ENCODE measurements around the gene PHKB.

The PHKB gene

DNA sequence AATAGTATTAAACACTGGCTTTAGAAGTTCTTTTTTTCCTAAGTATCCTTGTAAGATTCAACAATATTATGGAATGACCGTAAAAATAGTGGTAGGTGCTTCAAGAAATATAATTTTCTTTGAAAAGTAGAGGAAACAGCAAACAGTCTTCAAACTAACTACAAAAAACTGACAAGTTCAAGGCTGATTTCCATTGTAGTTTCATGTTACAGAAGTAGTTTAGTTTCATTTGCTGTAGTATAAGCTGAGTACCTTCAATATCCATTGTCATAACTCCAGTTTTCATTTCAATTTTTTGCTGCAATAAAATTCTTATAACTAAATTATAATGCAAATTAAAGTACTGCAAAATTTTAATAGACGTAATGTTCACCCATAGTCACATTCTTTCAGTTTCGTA lies 19.3 kb downstream of the PHKB start:
- DNase-seq (ENCODE audit: insufficient read length, low spot score) = no peak
- FAIRE-seq = no peak
- no peak for TF ChIP-seq POLR2A (IDR thresholded peaks at IDR 0.05; ENCODE audit: low read depth, low read length)
- TF ChIP-seq SPI1 (IDR thresholded peaks at IDR 0.05; ENCODE audit: low read depth, low read length) = no peak
- no peak for TF ChIP-seq PAX5 (IDR thresholded peaks at IDR 0.05; ENCODE audit: insufficient read depth, low read length, severe bottlenecking)
- no peak for TF ChIP-seq TAF1 (IDR thresholded peaks at IDR 0.05; ENCODE audit: low read depth, low read length)
- TF ChIP-seq POU2F2 (IDR thresholded peaks at IDR 0.05; ENCODE audit: low read depth, low read length) = no peak
- TF ChIP-seq POLR2AphosphoS5 (IDR thresholded peaks at IDR 0.05; ENCODE audit: low read depth, low read length) = no peak

DNA sequence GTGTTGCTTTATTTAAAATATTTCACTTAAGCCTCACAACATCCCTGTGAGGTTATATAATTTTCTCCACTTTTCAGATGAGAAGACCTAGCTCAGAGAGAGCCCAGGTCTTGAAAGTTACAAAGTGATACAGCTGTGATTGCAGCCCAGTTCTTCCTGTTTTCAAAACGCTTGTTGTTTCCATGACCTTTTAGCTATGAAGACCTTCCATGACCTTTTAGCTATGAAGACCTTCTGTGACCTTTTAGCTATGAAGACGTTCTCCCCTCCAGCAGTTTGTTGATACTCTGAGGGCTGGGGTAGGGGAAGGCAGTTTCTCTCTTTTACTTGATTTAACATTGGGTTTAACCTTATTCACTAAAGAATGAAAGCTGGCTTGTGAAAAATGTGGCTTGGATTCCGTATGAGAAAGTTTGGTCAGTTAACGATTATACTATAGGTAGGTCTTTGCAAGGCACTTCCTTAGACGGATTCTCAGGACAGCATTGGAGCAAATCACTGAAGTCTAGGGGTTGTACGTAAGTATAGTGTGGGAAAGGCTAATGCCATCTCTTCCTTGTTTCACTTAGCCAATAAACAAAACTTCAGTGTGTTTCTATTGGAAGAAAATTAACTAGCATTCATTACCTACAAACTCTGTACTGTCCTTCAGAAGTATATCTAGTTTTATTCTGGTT lies 20.7 kb downstream of the PHKB start:
- no peak for DNase-seq (ENCODE audit: insufficient read length, low spot score)
- TF ChIP-seq POLR2A (IDR thresholded peaks at IDR 0.05; ENCODE audit: low read depth, low read length) (no peak), SPI1 (IDR thresholded peaks at IDR 0.05; ENCODE audit: low read depth, low read length) (no peak), POLR2AphosphoS5 (IDR thresholded peaks at IDR 0.05; ENCODE audit: low read depth, low read length) (no peak), TAF1 (IDR thresholded peaks at IDR 0.05; ENCODE audit: low read depth, low read length) (no peak), PAX5 (IDR thresholded peaks at IDR 0.05; ENCODE audit: insufficient read depth, low read length, severe bottlenecking) (no peak), POU2F2 (IDR thresholded peaks at IDR 0.05; ENCODE audit: low read depth, low read length) (no peak)
- no peak for FAIRE-seq

DNA sequence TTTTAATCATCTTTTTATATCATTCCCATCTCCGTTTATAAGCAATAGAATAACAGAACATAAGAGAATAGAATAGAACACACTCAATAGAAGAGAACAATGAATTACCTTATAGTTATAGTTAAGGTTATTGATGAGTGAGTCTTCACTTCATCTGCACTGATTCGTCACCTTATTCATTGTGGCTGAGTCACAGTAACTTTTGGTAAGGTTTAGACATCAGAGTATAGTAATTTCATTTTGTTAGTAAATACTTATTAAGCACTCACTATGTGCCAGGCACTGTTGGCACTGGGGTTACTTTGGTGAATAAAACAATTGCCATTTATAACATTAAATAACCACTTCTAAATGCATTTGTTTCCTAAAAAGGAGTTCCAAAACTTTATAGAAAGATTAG lies 22.5 kb downstream of the PHKB start:
- FAIRE-seq = no peak
- no peak for DNase-seq (ENCODE audit: insufficient read length, low spot score)
- TF ChIP-seq POU2F2 (IDR thresholded peaks at IDR 0.05; ENCODE audit: low read depth, low read length) = no peak
- TF ChIP-seq SPI1 (IDR thresholded peaks at IDR 0.05; ENCODE audit: low read depth, low read length) = no peak
- no peak for TF ChIP-seq POLR2A (IDR thresholded peaks at IDR 0.05; ENCODE audit: low read depth, low read length)
- TF ChIP-seq POLR2AphosphoS5 (IDR thresholded peaks at IDR 0.05; ENCODE audit: low read depth, low read length) = no peak
- no peak for TF ChIP-seq PAX5 (IDR thresholded peaks at IDR 0.05; ENCODE audit: insufficient read depth, low read length, severe bottlenecking)
- no peak for TF ChIP-seq TAF1 (IDR thresholded peaks at IDR 0.05; ENCODE audit: low read depth, low read length)

DNA sequence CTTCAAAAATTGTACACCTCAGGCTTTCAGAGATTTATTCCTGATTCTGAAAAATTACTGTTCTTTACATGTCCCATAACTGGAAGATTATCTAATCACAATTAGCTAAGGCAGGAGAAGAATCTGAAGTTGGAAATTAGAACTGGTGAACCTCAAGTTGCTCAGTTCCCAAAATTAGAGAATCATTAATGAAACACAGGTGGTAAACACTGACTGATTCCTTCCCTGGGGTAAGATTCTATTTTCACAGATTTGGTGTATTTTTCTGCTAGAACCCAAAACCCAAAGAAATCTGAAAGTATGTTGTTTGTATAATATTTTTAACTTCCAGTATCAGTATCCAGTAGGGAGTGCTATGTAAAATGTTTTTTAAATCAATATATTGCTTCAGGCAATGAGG lies 25.7 kb downstream of the PHKB start:
- no peak for FAIRE-seq
- DNase-seq (ENCODE audit: insufficient read length, low spot score) = no peak
- TF ChIP-seq SPI1 (IDR thresholded peaks at IDR 0.05; ENCODE audit: low read depth, low read length) (peak; percentile 27; the same call in 1 of the 2 replicates), POU2F2 (IDR thresholded peaks at IDR 0.05; ENCODE audit: low read depth, low read length) (no peak)

DNA sequence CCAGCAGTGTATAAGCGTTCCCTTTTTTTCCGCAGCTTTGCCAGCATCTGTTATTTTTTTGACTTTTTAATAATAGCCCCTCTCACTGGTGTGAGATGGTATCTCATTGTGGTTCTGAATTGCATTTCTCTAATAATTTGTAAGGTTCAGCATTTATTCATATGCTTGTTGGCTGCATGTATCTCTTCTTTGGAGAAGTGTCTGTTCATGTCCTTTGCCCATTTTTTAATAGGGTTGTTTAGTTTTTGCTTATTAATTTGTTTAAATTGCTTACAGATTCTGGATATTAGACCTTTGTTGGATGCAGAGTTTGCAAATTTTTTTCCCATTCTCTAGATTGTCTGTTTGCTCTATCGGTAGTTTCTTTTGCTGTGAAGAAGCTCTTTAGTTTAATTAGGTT lies 26.9 kb downstream of the PHKB start:
- TF ChIP-seq POU2F2 (IDR thresholded peaks at IDR 0.05; ENCODE audit: low read depth, low read length) (no peak), TAF1 (IDR thresholded peaks at IDR 0.05; ENCODE audit: low read depth, low read length) (no peak), PAX5 (IDR thresholded peaks at IDR 0.05; ENCODE audit: insufficient read depth, low read length, severe bottlenecking) (no peak), POLR2A (IDR thresholded peaks at IDR 0.05; ENCODE audit: low read depth, low read length) (no peak), POLR2AphosphoS5 (IDR thresholded peaks at IDR 0.05; ENCODE audit: low read depth, low read length) (no peak), SPI1 (IDR thresholded peaks at IDR 0.05; ENCODE audit: low read depth, low read length) (no peak)
- no peak for DNase-seq (ENCODE audit: insufficient read length, low spot score)
- no peak for FAIRE-seq

DNA sequence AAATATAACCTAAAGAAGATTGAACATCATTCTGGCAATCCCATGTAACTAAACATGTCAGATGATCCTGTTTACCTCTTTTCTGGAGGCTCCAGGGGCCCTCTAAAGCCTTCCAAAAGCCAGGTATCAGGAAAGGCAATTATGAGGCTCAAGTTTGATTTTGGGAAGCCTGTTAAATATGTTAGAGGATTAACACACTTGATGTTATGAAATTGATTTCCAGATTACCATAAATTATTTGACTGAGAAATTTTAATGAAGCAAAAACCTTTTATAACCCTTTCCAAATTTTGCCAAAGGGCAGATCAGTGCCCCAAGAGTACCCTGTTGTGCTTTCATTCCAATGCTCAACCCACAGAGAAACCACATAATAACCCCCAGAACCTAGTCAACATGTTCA lies 29.3 kb downstream of the PHKB start:
- FAIRE-seq = no peak

DNA sequence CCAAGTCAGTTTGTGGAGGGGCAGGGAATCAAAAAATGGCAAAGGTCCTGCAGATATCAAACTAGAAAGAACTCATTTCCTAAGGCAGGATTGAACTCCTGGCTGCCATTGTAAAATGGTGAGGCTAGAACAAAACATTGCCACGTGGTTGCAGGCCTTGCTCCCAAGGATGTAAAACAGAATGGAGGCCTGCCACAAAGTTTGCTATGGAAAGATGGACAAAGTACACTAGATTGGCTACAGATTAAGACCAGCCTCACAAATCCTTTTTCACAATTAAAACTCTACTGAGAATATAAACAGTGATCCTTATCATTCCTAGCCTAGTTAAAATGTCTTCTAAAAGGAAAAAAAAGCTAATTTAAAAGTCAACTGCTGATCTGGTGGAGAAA lies 30.9 kb downstream of the PHKB start:
- TF ChIP-seq POLR2A (IDR thresholded peaks at IDR 0.05; ENCODE audit: low read depth, low read length) (no peak), PAX5 (IDR thresholded peaks at IDR 0.05; ENCODE audit: insufficient read depth, low read length, severe bottlenecking) (no peak), POU2F2 (IDR thresholded peaks at IDR 0.05; ENCODE audit: low read depth, low read length) (no peak), TAF1 (IDR thresholded peaks at IDR 0.05; ENCODE audit: low read depth, low read length) (no peak), POLR2AphosphoS5 (IDR thresholded peaks at IDR 0.05; ENCODE audit: low read depth, low read length) (no peak), SPI1 (IDR thresholded peaks at IDR 0.05; ENCODE audit: low read depth, low read length) (no peak)
- FAIRE-seq = peak; percentile 55
- DNase-seq (ENCODE audit: insufficient read length, low spot score) = no peak

More for the DNA sequence above, 29.3 kb downstream of the PHKB start:
- no peak for TF ChIP-seq TAF1 (IDR thresholded peaks at IDR 0.05; ENCODE audit: low read depth, low read length)
- no peak for TF ChIP-seq SPI1 (IDR thresholded peaks at IDR 0.05; ENCODE audit: low read depth, low read length)
- TF ChIP-seq POLR2AphosphoS5 (IDR thresholded peaks at IDR 0.05; ENCODE audit: low read depth, low read length) = no peak
- no peak for TF ChIP-seq POLR2A (IDR thresholded peaks at IDR 0.05; ENCODE audit: low read depth, low read length)
- no peak for TF ChIP-seq PAX5 (IDR thresholded peaks at IDR 0.05; ENCODE audit: insufficient read depth, low read length, severe bottlenecking)
- no peak for TF ChIP-seq POU2F2 (IDR thresholded peaks at IDR 0.05; ENCODE audit: low read depth, low read length)
- no peak for DNase-seq (ENCODE audit: insufficient read length, low spot score)

DNA sequence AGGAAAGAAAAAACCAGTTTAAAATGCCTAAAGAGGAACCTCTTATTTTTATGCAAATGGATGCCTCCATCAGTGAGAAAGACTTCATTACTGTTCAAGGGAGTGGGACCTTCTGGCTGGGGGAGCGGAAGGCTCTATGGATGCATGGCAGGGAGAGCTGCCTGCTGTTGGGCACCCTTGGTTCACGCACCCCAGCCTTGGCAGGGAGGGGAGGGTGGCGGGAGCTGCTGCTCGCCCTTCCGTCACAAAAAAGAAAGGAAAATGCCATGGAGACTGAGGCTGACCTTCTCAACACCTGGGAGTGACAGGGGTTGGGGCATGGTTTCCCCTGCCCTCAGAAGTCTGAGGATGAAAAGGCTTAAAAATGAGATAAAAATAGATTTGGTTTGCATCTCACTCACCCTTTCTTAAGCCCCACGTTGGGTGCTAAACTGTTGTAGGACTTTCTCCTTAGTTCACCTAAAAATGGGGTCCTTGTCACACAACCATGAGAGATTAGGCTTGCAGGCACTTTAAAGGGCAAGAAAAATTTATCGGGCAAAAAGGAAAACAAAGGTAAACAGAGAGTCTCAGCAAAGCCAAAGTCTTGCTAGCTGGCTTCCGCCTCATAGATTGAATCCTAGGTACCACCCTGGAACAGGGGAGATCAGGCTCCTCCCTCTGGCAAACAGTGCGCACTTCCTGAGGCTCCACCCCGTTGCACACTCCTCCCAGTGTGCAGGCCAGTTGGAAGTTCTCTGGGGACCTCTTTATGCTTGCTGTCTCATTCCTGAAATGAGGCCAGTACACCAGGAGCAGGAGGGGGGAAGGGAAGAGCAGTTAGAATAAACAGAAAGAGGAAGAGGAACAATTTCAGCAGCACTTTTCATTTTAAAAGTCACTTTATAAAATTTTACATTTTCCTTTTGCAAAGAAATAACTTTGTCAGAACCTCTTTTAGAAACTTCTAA lies 31.6 kb downstream of the PHKB start:
- DNase-seq (ENCODE audit: insufficient read length, low spot score) (no peak), FAIRE-seq (peak; percentile 85)

More for the DNA sequence above, 31.6 kb downstream of the PHKB start:
- peak; percentile 71; the same call in 1 of the 2 replicates for TF ChIP-seq POU2F2 (IDR thresholded peaks at IDR 0.05; ENCODE audit: low read depth, low read length)
- peak; percentile 63; the same call in 1 of the 2 replicates for TF ChIP-seq TAF1 (IDR thresholded peaks at IDR 0.05; ENCODE audit: low read depth, low read length)
- peak; percentile 60; the same call in 1 of the 2 replicates for TF ChIP-seq POLR2AphosphoS5 (IDR thresholded peaks at IDR 0.05; ENCODE audit: low read depth, low read length)
- no peak; the same call in none of the 2 replicates for TF ChIP-seq POLR2A (IDR thresholded peaks at IDR 0.05; ENCODE audit: low read depth, low read length)
- TF ChIP-seq PAX5 (IDR thresholded peaks at IDR 0.05; ENCODE audit: insufficient read depth, low read length, severe bottlenecking) = no peak
- TF ChIP-seq SPI1 (IDR thresholded peaks at IDR 0.05; ENCODE audit: low read depth, low read length) = peak; percentile 74

Data from GM12891 (cell line).